WERI-Rb-1 (cell line): ENCODE results near the gene RAD54L.

Experiments
- DNase-seq: peaks from one replicate; pipeline ENCODE4 v3.0.0-alpha.2; 2020
- H3K27ac ChIP-seq: fragments of 250-450 bp; sonication (Bioruptor Pico); 2 replicates; pipeline ENCODE4 v1.5.1; 2020; ENCODE audit warnings: mild to moderate bottlenecking, moderate library complexity
- H3K27me3 ChIP-seq: fragments of 250-450 bp; sonication (Bioruptor Pico); 2 replicates; pipeline ENCODE4 v1.5.1; 2021; ENCODE audit warnings: mild to moderate bottlenecking, low read depth, moderate library complexity; ENCODE audit not compliant: insufficient read depth, severe bottlenecking
- H3K36me3 ChIP-seq: fragments of 250-450 bp; sonication (Bioruptor Pico); 2 replicates; pipeline ENCODE4 v1.5.1; 2020; ENCODE audit warnings: mild to moderate bottlenecking, moderate library complexity
- H3K4me3 ChIP-seq: 2 replicates; pipeline ENCODE4 v1.5.1; 2011; ENCODE audit warnings: low read depth, mild to moderate bottlenecking, control low read depth, low read length
- H3K9me3 ChIP-seq: fragments of 250-450 bp; sonication (Bioruptor Pico); 2 replicates; pipeline ENCODE4 v1.5.1; 2021; ENCODE audit warnings: mild to moderate bottlenecking, moderate library complexity; ENCODE audit not compliant: severe bottlenecking
- TF ChIP-seq, protein P1 (sequence below): IDR thresholded peaks from 2 replicates; pipeline ENCODE4 v1.5.1; 2011; ENCODE audit warnings: low read depth, mild to moderate bottlenecking, control low read depth, inconsistent platforms, low read length

Gene RAD54L

DNA sequence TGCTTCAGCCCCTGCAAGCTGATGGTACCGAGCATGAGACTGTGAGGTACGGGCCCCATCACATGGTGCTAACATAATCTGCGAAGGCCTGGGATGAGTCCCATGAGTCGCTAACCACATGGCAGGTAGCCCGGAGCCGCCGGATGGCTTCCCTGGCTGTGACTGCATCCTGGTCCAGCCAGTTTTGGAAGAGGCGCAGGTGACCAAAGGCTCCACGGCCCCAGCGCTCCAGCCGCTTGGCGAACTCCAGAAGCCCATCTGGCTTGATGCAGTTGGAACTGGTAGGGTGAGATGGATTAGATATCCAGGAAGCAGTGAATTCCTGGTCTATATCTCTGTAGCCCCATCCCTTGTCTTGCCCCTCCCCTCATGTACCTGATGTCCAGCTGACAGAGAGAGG, 31.2 kb downstream of the RAD54L start:
- Histone ChIP-seq H3K27ac (no peak overlapping the region), H3K9me3 (no peaks in the 10 kb centered on the region), H3K36me3 (peaks cover 94% of the 10 kb centered on the region), H3K4me3 (no peak overlapping the region), H3K27me3 (no peaks in the 10 kb centered on the region)
- TF ChIP-seq, protein P1, sequence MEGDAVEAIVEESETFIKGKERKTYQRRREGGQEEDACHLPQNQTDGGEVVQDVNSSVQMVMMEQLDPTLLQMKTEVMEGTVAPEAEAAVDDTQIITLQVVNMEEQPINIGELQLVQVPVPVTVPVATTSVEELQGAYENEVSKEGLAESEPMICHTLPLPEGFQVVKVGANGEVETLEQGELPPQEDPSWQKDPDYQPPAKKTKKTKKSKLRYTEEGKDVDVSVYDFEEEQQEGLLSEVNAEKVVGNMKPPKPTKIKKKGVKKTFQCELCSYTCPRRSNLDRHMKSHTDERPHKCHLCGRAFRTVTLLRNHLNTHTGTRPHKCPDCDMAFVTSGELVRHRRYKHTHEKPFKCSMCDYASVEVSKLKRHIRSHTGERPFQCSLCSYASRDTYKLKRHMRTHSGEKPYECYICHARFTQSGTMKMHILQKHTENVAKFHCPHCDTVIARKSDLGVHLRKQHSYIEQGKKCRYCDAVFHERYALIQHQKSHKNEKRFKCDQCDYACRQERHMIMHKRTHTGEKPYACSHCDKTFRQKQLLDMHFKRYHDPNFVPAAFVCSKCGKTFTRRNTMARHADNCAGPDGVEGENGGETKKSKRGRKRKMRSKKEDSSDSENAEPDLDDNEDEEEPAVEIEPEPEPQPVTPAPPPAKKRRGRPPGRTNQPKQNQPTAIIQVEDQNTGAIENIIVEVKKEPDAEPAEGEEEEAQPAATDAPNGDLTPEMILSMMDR = no peak
- no peak for DNase-seq

DNA sequence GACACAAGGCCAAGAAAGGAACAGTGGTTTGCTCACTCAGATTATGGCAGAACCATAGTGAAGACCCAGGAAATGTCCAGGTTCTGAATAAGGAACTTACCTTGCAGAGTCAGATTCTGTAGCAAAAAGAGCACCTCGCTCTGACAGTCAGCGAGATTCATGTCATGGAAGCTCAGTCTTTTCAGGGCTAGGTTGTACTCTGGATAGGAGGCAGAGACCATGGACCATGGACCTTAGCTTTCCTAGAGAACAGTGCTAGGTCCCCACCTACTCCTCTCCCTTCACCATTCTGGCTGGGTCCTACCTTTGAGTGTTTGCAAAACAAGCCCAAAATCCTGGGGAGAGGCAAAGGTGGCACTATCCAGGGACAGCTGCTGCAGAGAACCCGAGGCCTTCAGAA, 32.5 kb downstream of the RAD54L start:
- Histone ChIP-seq H3K9me3 (no peaks in the 10 kb centered on the region), H3K4me3 (no peak overlapping the region), H3K27ac (no peak overlapping the region), H3K36me3 (peaks cover 94% of the 10 kb centered on the region), H3K27me3 (no peaks in the 10 kb centered on the region)
- DNase-seq = no peak
- TF ChIP-seq, protein P1 = no peak

GRCh38 chr1:46281021-46281420, 33.5 kb downstream of the RAD54L start:
- Histone ChIP-seq H3K36me3 (peaks cover 94% of the 10 kb centered on the region), H3K9me3 (no peaks in the 10 kb centered on the region), H3K27ac (no peak overlapping the region), H3K4me3 (no peak overlapping the region), H3K27me3 (no peaks in the 10 kb centered on the region)
- TF ChIP-seq, protein P1 = no peak
- no peak for DNase-seq

- no peaks in the 10 kb centered on the region for H3K27me3 ChIP-seq
- no peaks in the 10 kb centered on the region for H3K9me3 ChIP-seq
- no peak overlapping the region for H3K4me3 ChIP-seq
- TF ChIP-seq, protein P1 = no peak
- H3K27ac ChIP-seq = no peak overlapping the region
- DNase-seq = no peak
- peaks cover 80% of the 10 kb centered on the region for H3K36me3 ChIP-seq
These were observed 36.5 kb downstream of the RAD54L start for GRCh38 chr1:46284058-46284457.

GRCh38 chr1:46284597-46285564, 37.3 kb downstream of the RAD54L start:
- TF ChIP-seq, protein P1 = no peak
- Histone ChIP-seq H3K27ac (peak overlapping the region; percentile 19; the same call in 1 of the 2 replicates), H3K9me3 (no peaks in the 10 kb centered on the region), H3K27me3 (no peaks in the 10 kb centered on the region), H3K36me3 (peaks cover 75% of the 10 kb centered on the region), H3K4me3 (no peak overlapping the region)
- DNase-seq = no peak
